Measurements from ENCODE around the gene APOL4.
"Not testable (repeated sequence)": the region's sequence is repeated elsewhere in the genome, so short reads cannot be mapped to it uniquely, and the experiment has no call there.

Gene APOL4

GRCh38 chr22:36153501-36154422 is 47.8 kb downstream of the APOL4 start:
- no peak for DNase-seq (ENCODE audit: low read depth)

- DNase-seq (ENCODE audit: low read depth), result not testable (repeated sequence)
These were observed 48.8 kb downstream of the APOL4 start for GRCh38 chr22:36152821-36153220.

DNA sequence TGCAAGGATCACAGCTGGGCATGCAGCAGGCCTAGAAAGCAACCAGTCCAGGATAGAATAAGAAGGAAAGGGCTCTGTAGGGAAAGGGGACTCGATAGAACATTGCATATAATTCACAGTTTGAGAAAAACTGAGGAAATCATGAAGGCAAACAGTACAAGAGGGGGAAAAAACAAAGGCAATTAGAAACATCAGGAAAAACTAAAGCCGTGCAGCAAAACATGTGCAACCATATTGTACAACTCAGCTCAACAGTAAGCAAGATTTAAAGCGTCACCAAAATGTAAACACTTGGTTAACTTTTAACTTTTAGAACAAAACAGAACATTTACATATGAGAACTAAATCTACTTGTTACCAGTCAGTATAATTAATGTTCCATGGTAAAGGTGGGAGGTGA is 49.5 kb downstream of the APOL4 start:
- no peak for DNase-seq (ENCODE audit: low read depth)

DNA sequence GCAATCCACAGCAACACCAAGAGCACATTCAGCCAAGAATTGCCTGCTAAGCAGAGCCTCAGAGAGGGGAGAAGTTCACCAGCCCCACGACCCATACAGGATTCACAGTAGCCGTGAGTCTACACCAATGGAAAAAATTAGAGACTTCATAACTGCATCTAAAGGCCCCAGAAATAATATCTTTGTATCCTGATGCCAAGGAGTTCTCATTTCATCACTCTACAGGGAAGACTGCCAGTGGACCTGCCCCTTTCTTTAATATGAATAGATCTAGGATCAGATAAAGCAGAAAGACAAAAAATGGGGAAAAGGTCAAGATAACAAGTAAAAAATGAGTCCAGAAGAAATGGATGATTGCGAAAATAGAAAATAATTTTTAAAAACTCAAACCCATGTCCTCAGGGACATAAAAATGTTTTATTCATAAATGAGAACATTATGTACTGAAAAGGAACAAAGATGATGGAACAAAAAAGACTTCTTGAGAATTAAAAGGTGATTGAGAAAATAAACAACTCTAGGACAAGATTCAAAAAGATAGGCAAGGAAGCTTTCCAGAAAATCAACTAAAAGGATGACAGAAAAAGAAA is 50.5 kb downstream of the APOL4 start:
- no peak for DNase-seq (ENCODE audit: low read depth)

- DNase-seq (ENCODE audit: low read depth), result no peak
These were observed 52.2 kb downstream of the APOL4 start for GRCh38 chr22:36149441-36149840.

DNA sequence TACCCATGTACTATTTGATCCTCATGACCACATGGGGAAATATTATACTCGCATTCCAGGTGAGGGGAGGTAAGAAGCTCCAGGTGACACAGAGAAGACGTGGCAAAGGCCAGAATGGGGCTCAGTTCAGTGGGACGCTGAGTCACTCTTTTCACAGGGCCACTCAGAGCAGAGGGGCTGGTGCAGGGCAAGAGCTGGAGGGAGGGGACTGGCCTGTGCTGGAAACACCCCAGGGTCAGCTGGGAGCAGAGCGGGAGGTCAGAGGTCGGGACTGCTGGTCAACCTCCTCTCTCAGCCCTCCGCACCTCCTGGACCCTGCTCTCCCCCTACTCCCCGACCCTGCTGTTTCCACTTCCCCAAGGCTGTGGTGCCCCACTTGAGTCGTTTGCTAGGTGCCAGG is 53.2 kb downstream of the APOL4 start:
- DNase-seq (ENCODE audit: low read depth), result no peak

- no peak for DNase-seq (ENCODE audit: low read depth)
These were observed 54.3 kb downstream of the APOL4 start for GRCh38 chr22:36147196-36147791.

GRCh38 chr22:36145881-36146280 is 55.7 kb downstream of the APOL4 start:
- no peak for DNase-seq (ENCODE audit: low read depth)

- no peak for DNase-seq (ENCODE audit: low read depth)
These were observed 56.6 kb downstream of the APOL4 start for GRCh38 chr22:36144886-36145541.

- DNase-seq (ENCODE audit: low read depth), result no peak
These were observed 57.7 kb downstream of the APOL4 start for GRCh38 chr22:36143956-36144355.

DNA sequence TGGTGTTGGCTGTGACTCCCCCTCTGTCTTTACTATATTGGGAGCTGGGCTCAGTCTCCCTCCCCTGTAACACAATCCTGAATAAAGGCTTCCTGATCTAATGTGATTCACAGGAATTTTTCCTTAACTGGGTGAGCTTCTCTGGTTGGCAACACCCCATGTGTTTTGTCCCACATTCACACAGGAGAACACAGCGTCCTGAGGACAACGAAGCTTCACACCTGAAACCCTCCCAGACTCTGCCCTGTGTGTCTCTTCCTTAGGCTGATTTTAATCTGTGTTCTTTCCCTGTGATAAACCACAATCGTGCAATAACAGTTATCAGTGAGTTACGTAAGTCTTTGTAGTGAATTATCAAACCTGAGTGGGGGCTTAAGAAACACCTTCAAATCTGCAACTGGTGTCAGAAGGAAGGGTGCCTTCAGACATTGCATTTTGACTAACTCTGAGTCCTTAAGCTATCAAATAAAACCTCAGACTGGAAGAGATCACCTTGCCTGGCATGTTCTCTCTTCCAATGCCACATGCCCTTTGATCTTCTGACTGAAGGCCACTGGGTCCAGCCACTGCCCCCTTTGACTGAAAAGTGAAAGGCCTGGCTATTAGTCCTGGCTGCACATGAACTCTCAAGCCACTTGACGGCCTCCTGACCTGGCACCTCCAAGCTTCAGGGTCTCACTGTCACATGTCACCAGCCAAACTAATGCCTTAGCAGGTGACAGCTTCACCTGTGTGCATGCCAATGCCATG is 58.4 kb downstream of the APOL4 start:
- DNase-seq (ENCODE audit: low read depth), result no peak

DNA sequence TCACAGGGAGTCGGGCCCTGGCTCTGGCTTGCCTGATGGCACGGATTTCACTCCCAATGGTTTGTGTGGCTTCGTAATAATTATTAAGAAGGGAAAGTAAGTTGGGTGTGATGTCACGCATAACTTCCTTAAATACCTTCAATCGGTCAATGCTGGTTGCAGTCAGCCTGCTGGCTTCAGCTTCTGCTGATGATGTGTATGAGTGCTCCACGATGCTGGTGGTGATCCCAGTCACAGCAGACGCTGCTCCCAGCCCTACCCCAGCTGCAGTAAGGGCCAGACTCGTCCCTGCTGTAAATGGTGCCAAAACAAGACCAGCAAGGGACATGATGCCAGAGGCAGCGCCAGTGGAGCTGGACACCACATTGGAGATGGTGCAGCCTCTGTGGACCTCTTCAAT is 60.1 kb downstream of the APOL4 start:
- DNase-seq (ENCODE audit: low read depth), result no peak
